ENCODE data around the gene BID.

BID gene

DNA sequence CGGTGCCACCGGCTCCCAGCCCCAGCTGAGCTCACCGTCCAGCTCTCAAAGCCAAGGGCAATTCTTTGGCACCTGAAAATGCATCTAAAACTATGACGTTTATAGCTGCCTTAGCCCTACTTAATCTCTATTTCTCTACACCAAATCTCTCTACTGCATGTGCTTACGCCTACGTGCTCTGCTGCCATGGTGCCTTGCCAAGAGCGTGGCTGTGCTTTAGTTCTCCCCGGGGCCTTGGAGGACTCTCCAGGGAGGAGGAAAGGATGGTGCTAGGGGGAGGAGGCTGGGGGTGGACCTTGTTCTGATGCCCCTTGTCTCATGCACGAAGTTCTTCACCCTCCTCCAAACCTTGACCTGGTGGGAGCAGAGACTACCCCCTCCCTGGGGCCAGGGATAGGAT lies 9.0 kb upstream of the BID start:
- H3K36me3 ChIP-seq (ENCODE audit: control insufficient read depth in 2 of 2, insufficient read depth in 2 of 2, low read length in 2 of 2), result no peaks in the 10 kb centered on the region
- H3K9ac ChIP-seq (ENCODE audit: low read length in 2 of 2), result no peak overlapping the region
- no peak overlapping the region for H3K27ac ChIP-seq (ENCODE audit: low read length)
- peaks cover 0 to 5% of the 10 kb centered on the region in 2 donors for H3K27me3 ChIP-seq (ENCODE audit: control insufficient read depth in 1 of 2, insufficient read depth in 2 of 2, low read length in 2 of 2)
- H3K4me3 ChIP-seq (ENCODE audit: low read length in 2 of 2), result no peak overlapping the region
- H3K4me1 ChIP-seq (ENCODE audit: control insufficient read depth, insufficient read depth, low read length), result peaks cover 16% of the 10 kb centered on the region
- H3K9me3 ChIP-seq (ENCODE audit: control insufficient read depth in 2 of 2, low read length in 2 of 2), result no peaks in the 10 kb centered on the region

- H3K9me3 ChIP-seq (ENCODE audit: control insufficient read depth in 2 of 2, low read length in 2 of 2), result no peaks in the 10 kb centered on the region
- H3K4me1 ChIP-seq (ENCODE audit: control insufficient read depth, insufficient read depth, low read length), result peaks cover 16% of the 10 kb centered on the region
- no peaks in the 10 kb centered on the region for H3K36me3 ChIP-seq (ENCODE audit: control insufficient read depth in 2 of 2, insufficient read depth in 2 of 2, low read length in 2 of 2)
- H3K4me3 ChIP-seq (ENCODE audit: low read length in 2 of 2), result no peak overlapping the region
- no peak overlapping the region for H3K9ac ChIP-seq (ENCODE audit: low read length in 2 of 2)
- no peak overlapping the region for H3K27ac ChIP-seq (ENCODE audit: low read length)
- peaks cover 0 to 5% of the 10 kb centered on the region in 2 donors for H3K27me3 ChIP-seq (ENCODE audit: control insufficient read depth in 1 of 2, insufficient read depth in 2 of 2, low read length in 2 of 2)
Measured at GRCh38 chr22:17782621-17783020, 8.4 kb upstream of the BID start.

DNA sequence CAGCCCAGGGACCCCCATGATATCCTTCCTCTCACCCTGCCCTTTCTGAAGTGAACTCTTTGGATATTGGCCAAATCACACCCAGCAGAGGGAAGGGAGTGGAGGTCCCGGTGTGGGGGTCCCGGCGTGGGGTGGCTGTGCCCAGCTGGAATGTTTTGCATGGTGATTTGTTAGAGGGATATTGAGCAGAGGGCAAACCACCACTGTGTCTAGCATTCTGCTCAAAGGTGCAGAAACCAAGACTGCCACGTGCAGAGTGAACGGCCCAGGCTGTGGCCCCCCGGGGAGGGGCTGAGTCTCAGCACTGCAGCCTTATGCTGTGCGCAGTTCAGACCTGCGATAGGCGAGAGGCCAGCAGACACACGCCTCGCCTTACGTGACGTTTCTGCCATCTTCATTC lies 7.9 kb upstream of the BID start:
- H3K9ac ChIP-seq (ENCODE audit: low read length in 2 of 2), result no peak overlapping the region
- peaks cover 16% of the 10 kb centered on the region for H3K4me1 ChIP-seq (ENCODE audit: control insufficient read depth, insufficient read depth, low read length)
- no peaks in the 10 kb centered on the region for H3K9me3 ChIP-seq (ENCODE audit: control insufficient read depth in 2 of 2, low read length in 2 of 2)
- no peak overlapping the region for H3K4me3 ChIP-seq (ENCODE audit: low read length in 2 of 2)
- H3K27ac ChIP-seq (ENCODE audit: low read length), result no peak overlapping the region
- no peaks in the 10 kb centered on the region for H3K36me3 ChIP-seq (ENCODE audit: control insufficient read depth in 2 of 2, insufficient read depth in 2 of 2, low read length in 2 of 2)
- H3K27me3 ChIP-seq (ENCODE audit: control insufficient read depth in 1 of 2, insufficient read depth in 2 of 2, low read length in 2 of 2), result peaks cover 0 to 5% of the 10 kb centered on the region in 2 donors

- Histone ChIP-seq H3K27me3 (ENCODE audit: control insufficient read depth in 1 of 2, insufficient read depth in 2 of 2, low read length in 2 of 2) (peaks cover 0 to 5% of the 10 kb centered on the region in 2 donors), H3K36me3 (ENCODE audit: control insufficient read depth in 2 of 2, insufficient read depth in 2 of 2, low read length in 2 of 2) (no peaks in the 10 kb centered on the region), H3K9me3 (ENCODE audit: control insufficient read depth in 2 of 2, low read length in 2 of 2) (no peaks in the 10 kb centered on the region), H3K4me3 (ENCODE audit: low read length in 2 of 2) (no peak overlapping the region), H3K4me1 (ENCODE audit: control insufficient read depth, insufficient read depth, low read length) (peaks cover 12% of the 10 kb centered on the region), H3K27ac (ENCODE audit: low read length) (no peak overlapping the region), H3K9ac (ENCODE audit: low read length in 2 of 2) (no peak overlapping the region)
Measured at GRCh38 chr22:17781319-17782031, 7.2 kb upstream of the BID start.

GRCh38 chr22:17780741-17781318 lies 6.6 kb upstream of the BID start:
- Histone ChIP-seq H3K4me3 (ENCODE audit: low read length in 2 of 2) (no peak overlapping the region), H3K27me3 (ENCODE audit: control insufficient read depth in 1 of 2, insufficient read depth in 2 of 2, low read length in 2 of 2) (peaks cover 0 to 5% of the 10 kb centered on the region in 2 donors), H3K36me3 (ENCODE audit: control insufficient read depth in 2 of 2, insufficient read depth in 2 of 2, low read length in 2 of 2) (no peaks in the 10 kb centered on the region), H3K9me3 (ENCODE audit: control insufficient read depth in 2 of 2, low read length in 2 of 2) (no peaks in the 10 kb centered on the region), H3K27ac (ENCODE audit: low read length) (no peak overlapping the region), H3K4me1 (ENCODE audit: control insufficient read depth, insufficient read depth, low read length) (peaks cover 12% of the 10 kb centered on the region), H3K9ac (ENCODE audit: low read length in 2 of 2) (no peak overlapping the region)

DNA sequence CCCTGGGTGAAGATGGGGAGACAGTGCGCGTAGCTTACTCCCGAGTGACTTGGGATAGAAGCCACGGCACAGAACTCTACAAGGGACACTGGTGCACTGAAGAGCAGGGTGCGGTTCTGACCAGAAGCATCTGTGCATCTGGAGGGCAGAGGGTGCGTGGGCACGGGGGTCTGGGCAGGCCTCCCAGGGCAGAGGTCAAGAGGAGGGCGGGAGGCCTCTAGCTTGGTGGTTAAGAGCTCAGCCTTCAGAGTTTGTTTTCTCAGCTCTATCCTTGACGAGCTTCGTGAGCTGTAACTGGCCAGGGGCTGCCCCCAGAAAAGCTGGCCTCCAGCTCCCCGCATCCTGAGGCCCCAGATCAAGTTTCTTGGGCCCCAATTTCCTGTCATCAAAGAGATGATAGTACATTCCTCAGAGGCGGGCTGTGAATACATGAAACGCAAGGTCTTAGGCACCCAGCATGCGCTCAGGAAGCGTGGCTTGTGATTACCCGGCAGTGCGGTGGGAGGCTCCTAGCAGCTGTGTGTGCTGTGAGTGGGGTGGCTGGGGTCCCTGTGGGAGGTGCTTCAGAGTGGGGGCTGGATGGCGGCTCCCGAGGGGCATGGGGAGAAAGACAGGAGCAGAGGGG lies 6.0 kb upstream of the BID start:
- H3K9me3 ChIP-seq (ENCODE audit: control insufficient read depth in 2 of 2, low read length in 2 of 2), result no peaks in the 10 kb centered on the region
- no peaks in the 10 kb centered on the region for H3K36me3 ChIP-seq (ENCODE audit: control insufficient read depth in 2 of 2, insufficient read depth in 2 of 2, low read length in 2 of 2)
- no peak overlapping the region for H3K4me3 ChIP-seq (ENCODE audit: low read length in 2 of 2)
- no peak overlapping the region for H3K27ac ChIP-seq (ENCODE audit: low read length)
- H3K27me3 ChIP-seq (ENCODE audit: control insufficient read depth in 1 of 2, insufficient read depth in 2 of 2, low read length in 2 of 2), result peaks cover 0 to 5% of the 10 kb centered on the region in 2 donors
- H3K4me1 ChIP-seq (ENCODE audit: control insufficient read depth, insufficient read depth, low read length), result peaks cover 12% of the 10 kb centered on the region
- no peak overlapping the region for H3K9ac ChIP-seq (ENCODE audit: low read length in 2 of 2)

DNA sequence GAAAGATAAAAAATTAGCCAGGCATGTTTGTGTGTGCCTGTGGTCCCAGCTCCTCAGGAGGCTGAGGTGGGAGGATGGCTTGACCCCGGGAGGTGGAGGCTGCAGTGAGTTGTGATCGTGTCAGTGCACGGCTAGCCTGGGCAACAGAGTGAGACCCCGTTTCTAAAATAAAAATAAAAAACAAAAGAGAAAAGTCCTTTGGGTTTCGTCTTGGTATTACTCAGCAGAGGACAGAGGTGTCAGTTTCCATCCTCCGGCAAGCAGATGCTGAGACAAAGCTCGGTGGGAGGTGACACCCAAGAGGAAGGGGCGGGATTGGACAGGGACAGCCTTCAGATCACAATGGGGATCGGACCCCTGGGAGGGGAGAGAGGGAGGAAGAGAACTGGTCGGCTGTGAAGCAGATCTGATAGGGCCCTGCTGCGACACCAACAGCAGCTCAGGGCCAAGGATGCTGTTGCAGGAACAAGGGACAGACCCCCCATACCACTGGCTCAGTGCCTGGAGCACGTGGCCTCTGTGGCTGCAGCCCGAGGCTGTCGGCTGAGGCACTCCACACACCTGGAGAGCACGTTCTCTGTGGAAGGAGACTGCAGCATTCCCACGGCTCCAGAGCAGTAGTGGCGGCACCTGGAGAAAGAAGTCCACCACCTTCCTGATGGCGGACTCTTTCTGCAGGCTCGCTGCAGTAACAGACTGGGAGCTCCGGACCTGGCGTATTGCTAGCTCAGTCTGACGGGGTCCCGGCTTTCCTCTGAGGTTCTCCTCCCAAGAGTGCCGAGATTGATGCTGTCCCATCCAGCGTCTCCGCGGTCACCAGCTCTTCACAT lies 5.2 kb upstream of the BID start:
- Histone ChIP-seq H3K9ac (ENCODE audit: low read length in 2 of 2) (no peak overlapping the region), H3K27me3 (ENCODE audit: control insufficient read depth in 1 of 2, insufficient read depth in 2 of 2, low read length in 2 of 2) (peaks cover 0 to 5% of the 10 kb centered on the region in 2 donors), H3K9me3 (ENCODE audit: control insufficient read depth in 2 of 2, low read length in 2 of 2) (no peaks in the 10 kb centered on the region), H3K4me3 (ENCODE audit: low read length in 2 of 2) (no peak overlapping the region), H3K36me3 (ENCODE audit: control insufficient read depth in 2 of 2, insufficient read depth in 2 of 2, low read length in 2 of 2) (no peaks in the 10 kb centered on the region), H3K27ac (ENCODE audit: low read length) (no peak overlapping the region), H3K4me1 (ENCODE audit: control insufficient read depth, insufficient read depth, low read length) (peaks cover 12% of the 10 kb centered on the region)

- no peak overlapping the region for H3K27ac ChIP-seq (ENCODE audit: low read length)
- H3K9ac ChIP-seq (ENCODE audit: low read length in 2 of 2), result no peak overlapping the region
- H3K4me1 ChIP-seq (ENCODE audit: control insufficient read depth, insufficient read depth, low read length), result peaks cover 15% of the 10 kb centered on the region
- H3K4me3 ChIP-seq (ENCODE audit: low read length in 2 of 2), result no peak overlapping the region
- no peaks in the 10 kb centered on the region for H3K9me3 ChIP-seq (ENCODE audit: control insufficient read depth in 2 of 2, low read length in 2 of 2)
- no peaks in the 10 kb centered on the region for H3K36me3 ChIP-seq (ENCODE audit: control insufficient read depth in 2 of 2, insufficient read depth in 2 of 2, low read length in 2 of 2)
- peaks cover 0 to 4% of the 10 kb centered on the region in 2 donors for H3K27me3 ChIP-seq (ENCODE audit: control insufficient read depth in 1 of 2, insufficient read depth in 2 of 2, low read length in 2 of 2)
Measured at GRCh38 chr22:17778412-17778976, 4.2 kb upstream of the BID start.

GRCh38 chr22:17777717-17778044 lies 3.4 kb upstream of the BID start:
- H3K9me3 ChIP-seq (ENCODE audit: control insufficient read depth in 2 of 2, low read length in 2 of 2), result no peaks in the 10 kb centered on the region
- H3K36me3 ChIP-seq (ENCODE audit: control insufficient read depth in 2 of 2, insufficient read depth in 2 of 2, low read length in 2 of 2), result no peaks in the 10 kb centered on the region
- H3K4me3 ChIP-seq (ENCODE audit: low read length in 2 of 2), result peak overlapping the region in 1 of 2 donors; percentile 29
- peak overlapping the region in 1 of 2 donors; percentile 33 for H3K9ac ChIP-seq (ENCODE audit: low read length in 2 of 2)
- H3K27me3 ChIP-seq (ENCODE audit: control insufficient read depth in 1 of 2, insufficient read depth in 2 of 2, low read length in 2 of 2), result peaks cover 0 to 3% of the 10 kb centered on the region in 2 donors
- H3K27ac ChIP-seq (ENCODE audit: low read length), result no peak overlapping the region
- peaks cover 23% of the 10 kb centered on the region for H3K4me1 ChIP-seq (ENCODE audit: control insufficient read depth, insufficient read depth, low read length)

- H3K27ac ChIP-seq (ENCODE audit: low read length), result no peak overlapping the region
- H3K4me3 ChIP-seq (ENCODE audit: low read length in 2 of 2), result peak overlapping the region in 1 of 2 donors; percentile 29
- H3K9ac ChIP-seq (ENCODE audit: low read length in 2 of 2), result peak overlapping the region in 1 of 2 donors; percentile 33
- no peaks in the 10 kb centered on the region for H3K9me3 ChIP-seq (ENCODE audit: control insufficient read depth in 2 of 2, low read length in 2 of 2)
- H3K27me3 ChIP-seq (ENCODE audit: control insufficient read depth in 1 of 2, insufficient read depth in 2 of 2, low read length in 2 of 2), result peaks cover 0 to 2% of the 10 kb centered on the region in 2 donors
- no peaks in the 10 kb centered on the region for H3K36me3 ChIP-seq (ENCODE audit: control insufficient read depth in 2 of 2, insufficient read depth in 2 of 2, low read length in 2 of 2)
- peaks cover 25% of the 10 kb centered on the region for H3K4me1 ChIP-seq (ENCODE audit: control insufficient read depth, insufficient read depth, low read length)
Measured at GRCh38 chr22:17777005-17777716, 2.9 kb upstream of the BID start.
